CD4-positive, alpha-beta T cell treated with Interleukin-10 for 1 hour (primary cell): ENCODE measurements around the gene VDR.
"Not testable (repeated sequence)": the region's sequence is repeated elsewhere in the genome, so short reads cannot be mapped to it uniquely, and the experiment has no call there.

Source experiments
- DNase-seq: peaks from one replicate; pipeline ENCODE4 v3.0.0-alpha.2; 2020

The VDR gene

DNA sequence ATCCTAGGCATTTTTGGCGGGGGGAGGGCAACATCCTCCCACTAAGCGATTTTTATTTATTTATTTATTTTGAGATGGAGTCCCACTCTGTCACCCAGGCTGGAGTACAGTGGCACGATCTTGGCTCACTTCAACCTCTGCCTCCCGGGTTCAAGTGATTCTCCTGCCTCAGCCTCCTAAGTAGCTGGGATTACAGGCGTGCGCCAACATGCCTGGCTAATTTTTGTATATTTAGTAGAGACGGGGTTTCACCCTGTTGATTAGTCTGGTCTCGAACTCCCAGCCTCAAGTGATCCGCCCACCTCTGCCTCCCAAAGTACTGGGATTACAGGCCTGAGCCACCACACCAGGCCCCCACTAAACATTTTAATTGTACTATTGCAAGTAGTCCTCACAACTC lies 95.3 kb downstream of the VDR start:
- not testable (repeated sequence) for DNase-seq

DNA sequence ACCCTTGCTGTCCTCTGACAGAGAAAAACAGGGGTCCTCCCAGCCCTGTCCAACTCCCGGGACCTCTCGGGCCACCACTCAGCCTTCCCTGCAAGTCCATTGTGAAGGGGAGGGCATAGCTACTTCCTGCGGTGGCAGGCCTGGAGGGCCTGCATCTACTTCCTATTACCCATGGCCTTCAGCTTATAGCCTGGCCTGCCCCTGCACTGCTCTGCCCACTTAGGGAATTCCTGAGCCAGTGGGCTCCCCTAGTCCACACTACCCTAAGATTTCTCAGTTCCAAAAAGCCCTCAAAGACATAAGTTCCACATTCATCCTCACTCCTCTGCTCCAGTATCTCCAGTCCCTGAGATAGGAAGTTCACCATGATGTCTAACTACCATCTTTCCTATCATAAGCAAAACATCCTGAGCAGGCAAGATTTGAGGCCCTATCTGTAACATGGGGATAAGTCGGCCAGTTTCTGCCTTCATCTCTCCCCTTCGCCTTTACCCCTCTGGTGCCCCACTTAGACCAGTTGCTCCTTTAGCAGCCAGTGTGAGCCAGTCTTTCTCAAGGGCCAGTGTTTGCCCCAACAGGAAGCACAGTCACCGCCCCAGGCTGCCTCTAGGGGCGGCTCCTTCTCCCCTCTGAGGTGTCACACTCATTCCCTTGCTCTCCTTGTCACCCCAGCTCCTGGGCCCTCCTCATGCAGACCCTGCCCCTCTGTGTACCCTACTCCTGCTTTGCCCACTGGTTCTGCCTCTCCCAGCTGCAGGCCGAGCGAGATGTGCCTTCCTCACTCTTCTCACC lies 96.0 kb downstream of the VDR start:
- DNase-seq = peak; percentile 68

DNA sequence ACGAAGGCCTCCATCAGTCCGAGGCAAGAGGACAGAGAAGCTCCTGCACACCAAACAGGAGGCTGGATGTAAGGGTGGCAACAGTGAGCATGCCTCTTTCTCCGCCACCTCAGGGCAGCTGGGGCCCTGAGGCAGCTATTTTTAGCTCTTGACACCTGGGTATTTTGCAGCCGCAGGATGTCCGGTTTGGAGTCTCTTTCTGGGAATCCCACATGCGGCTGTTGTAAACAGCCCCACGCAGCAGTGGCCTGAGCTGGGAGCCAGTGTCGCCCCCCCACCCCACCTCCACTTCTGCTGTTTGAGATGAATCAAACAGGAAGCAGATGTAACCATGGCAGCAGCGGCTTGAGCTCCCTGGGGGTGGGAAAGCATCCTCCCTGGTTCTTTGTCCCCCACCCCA lies 96.7 kb downstream of the VDR start:
- peak; percentile 93 for DNase-seq

DNA sequence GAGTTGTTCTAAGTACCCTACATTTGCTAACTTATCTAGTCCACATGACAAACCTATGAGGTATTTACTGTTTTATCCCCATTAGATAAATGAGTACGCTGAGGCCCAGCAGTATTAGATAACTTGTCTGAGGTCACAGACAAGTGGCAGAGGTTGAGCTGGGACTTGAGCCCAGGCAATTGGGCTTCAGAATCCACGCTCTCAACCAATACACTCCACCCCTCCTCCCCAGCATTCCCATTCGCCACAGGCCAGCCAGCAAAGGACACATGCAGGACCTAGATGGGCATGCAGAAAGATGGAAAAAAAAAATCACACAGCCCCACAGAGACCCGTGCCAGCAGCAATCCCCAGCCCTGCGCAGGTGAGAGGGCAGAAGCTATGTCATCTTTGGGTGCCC lies 97.5 kb downstream of the VDR start:
- DNase-seq = no peak

DNA sequence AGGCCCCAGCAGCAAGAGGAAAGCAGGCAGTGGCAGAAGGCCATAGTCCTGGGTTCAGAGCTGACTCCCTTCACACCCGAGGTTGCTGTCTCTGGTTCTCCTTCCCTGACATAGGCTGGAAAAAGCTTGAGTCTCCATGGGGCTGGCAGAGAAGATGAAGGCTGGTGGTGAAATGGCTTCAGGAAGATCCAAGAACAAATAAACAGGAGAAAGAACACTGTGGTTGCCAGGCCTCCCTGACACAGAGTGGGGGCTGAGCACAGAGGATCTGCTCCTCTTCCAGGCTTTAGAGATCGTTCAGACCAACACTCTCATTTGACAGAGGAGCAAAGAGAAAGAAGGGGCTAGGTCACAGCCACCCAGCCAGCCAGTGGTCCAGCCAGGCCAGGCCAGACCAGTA lies 99.4 kb downstream of the VDR start:
- no peak for DNase-seq

DNA sequence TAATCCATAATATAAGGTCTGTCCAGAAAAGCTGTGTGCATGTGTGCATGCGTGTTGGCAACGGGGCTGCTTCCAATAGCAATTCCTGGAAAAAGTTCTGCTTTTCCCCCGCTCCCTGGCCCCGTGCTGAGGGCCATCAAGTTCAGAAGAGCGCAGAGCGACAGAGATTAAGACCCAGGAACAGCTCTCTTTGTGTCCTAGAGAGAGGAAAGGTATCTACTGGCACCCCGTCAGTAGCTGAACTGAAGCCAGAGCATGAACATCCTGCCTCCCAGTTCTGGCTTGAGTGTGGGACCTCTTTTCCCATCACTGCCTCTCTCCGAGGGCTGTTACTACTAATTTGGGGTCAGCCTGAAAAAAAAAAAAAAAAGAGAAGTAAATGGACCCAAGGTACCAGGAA lies 100.6 kb downstream of the VDR start:
- DNase-seq = no peak

DNA sequence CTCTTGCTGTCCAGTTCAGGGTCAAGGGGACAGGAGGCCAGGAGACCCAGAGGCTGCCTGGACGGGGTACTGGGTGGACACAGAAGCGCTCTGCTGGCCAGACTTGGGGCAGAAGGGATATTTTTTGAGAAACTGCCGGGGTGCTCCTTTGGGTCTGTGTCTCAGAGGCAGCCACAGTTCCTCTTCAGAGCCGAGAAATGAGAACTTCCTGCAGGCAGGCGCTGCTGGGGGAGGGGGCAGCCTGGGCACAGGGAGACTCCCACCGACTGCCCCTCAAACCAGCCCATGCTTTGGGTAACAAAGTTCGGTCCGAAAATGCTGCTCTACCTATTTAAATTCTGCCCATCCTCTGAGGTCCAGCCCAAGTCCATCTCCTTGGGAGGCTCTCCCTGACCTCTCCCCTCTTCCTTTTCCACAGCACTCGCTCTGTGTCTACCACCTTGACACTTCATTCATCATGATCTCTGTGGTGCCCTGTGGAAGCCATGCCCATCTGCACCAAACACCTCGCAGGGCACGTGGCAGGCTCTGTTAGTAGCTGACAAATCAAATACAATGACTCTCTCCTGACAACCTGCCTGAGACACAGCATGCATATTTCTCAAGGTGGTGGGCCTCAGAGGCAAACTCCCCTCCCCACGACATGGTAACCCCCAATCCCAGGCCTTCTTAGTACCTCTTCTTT lies 101.5 kb downstream of the VDR start:
- no peak for DNase-seq

DNA sequence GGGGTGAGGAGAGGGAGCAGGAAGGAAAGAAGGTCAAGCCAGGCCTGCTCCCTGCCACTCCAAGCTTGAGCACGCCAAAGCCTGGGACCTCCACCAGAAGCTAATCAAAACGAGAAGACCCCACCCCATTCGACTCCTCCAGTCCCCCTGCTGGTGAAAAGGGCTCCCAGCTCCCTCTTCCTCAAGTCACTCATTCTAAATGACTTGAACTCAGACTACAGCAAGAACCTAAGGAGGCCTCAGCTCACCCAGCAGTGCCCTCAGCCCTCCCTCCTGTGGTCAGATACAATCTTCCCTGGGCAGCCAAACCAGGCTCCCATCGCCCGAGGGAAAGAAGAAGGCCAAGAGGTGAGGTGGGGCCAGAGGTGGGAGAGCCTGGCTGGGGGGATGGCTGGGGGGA lies 102.5 kb downstream of the VDR start:
- DNase-seq = no peak

DNA sequence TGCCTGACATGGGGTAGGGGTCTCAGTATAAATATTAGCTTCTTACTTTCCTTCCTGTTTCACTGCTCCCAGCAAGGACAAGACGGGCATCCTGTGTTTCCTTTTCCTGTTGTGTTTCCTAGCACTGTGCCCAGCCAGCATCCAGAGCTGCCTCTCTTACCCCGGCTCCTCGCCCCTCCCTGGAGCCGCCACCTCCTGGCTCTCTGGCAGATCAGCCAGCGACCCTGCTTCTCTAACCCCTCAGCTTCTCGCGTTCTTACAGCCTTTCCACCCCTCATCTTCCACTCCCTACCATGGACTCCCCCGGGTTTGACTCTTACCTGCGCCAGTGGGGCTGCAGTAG lies 102.9 kb downstream of the VDR start:
- DNase-seq = no peak

DNA sequence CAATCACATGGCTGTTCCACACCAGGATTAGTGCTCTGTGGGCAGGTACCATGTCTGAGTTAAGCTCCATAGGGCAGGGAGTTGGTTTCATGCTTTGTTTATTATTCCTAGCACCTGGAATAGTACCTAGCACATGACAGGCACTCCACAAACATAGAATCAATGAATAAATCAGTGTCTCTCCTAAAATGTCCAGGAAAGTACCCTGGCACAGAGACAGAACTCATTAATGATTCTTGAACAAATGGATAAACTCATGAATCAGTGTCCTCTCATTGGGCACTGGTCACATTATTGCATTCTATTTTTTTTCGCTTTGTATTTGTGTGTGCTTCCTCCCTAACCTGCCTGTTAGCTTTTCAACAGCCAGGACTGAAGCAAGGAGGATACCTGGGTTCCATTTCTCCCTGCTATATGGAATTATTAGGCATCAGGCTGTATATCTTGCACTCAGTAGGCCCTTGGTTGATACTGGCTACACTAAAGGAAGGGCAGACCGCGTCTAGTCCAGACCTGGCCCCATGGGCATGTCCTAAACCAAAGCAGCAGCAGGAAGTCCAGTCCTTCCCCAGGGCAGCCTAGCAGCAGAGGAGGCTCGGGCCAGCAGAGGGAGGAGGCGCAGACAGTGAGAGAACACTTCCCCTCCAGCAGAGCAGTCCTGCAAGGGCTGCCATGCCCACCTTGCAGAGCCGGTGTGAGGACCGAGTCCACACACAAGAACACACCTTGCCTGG lies 103.5 kb downstream of the VDR start:
- no peak for DNase-seq

DNA sequence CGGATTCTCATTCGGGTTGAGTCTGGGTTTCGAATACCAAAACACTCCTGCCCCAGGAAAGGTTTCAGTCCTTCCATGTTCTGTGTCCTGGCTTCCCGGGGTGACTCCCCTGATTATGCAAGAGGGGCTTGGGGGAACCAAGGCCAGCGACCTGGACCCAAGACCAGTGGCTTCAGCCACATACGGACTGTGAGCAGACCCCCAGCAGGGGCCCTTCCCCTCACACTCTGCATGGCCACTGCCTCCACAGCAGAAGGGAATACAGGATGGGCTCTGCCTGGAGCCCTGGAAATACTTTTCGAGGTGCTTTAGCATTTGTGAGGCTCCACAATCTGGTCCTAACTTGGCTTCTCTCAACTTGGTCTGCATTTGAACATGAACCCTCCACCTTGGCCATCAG lies 104.2 kb downstream of the VDR start:
- DNase-seq = no peak

DNA sequence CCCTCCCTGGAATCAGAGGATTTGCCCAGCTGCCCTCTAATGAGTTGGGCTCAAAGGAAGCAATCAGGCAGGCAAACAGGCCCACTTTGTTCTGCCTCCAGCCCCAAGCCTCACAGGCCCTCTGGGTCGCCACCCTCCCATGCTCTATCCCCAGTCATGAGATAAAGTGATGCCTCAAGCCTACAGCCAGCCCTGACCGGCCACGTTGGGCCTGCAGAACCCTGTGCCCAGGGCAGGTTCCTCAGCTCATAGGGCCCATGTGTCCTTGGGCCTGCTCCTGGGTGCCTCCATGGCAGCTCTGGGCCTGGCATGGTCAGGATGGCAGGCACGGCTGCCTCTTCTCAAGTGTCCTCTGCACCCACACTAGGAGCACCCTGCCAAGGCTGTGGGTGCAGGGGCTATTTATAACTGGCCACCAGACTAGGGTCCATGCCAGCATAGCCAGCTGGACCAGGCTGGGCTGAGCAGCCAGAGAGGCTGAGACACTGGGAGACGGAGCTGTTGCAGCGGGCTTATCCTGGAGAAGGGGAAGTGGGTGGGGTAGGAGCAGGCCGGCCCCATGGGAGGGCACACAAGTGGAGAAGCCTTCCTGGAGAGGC lies 105.3 kb downstream of the VDR start:
- DNase-seq = no peak

DNA sequence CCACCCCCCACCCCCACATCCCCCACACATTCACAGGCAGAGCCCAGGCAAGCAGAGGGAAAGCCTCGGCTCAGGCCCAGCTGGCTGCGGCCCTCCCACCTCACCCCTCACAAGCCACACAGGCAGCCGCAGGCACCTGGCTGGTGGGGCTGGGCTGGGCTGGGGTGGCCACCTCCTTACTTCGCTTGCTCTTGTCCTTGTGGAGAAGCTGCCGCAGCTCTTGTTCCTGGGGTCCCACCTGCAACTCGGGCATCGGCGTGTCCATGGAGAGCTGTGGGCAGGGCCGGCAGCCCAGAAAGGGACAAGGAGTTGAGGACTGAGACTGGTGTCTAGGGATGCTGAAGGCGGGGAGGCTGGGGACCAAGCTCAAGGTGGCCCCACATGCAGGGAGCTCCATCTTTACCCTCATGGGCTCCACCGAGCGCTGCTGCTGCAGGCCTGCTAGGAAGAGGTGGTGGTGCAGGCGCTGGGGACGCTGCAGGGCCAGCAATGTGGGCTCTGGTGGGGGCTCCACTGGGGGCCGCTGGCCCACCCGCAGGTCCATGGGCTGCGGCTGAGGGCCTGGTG lies 106.3 kb downstream of the VDR start:
- no peak for DNase-seq

DNA sequence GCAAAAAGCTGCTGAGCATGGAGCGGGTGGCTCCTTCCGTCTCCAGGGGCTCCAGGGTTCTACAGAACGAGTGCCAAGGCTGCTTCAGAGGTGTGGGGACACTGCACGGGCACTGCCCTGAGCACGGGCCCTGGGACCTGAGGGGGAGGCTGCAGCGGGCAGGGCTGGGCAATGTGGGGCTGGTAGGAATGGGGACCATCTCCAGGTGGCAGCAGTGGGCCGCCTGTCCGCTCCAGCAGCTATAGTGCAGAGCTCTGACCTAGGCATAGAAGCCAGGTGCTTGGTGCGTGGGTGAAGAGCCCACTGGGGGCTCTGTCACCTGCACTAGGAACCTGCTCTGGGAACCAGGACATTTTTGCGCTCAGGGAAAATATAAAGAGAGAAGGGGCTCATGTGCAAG lies 107.4 kb downstream of the VDR start:
- DNase-seq = peak; percentile 49

DNA sequence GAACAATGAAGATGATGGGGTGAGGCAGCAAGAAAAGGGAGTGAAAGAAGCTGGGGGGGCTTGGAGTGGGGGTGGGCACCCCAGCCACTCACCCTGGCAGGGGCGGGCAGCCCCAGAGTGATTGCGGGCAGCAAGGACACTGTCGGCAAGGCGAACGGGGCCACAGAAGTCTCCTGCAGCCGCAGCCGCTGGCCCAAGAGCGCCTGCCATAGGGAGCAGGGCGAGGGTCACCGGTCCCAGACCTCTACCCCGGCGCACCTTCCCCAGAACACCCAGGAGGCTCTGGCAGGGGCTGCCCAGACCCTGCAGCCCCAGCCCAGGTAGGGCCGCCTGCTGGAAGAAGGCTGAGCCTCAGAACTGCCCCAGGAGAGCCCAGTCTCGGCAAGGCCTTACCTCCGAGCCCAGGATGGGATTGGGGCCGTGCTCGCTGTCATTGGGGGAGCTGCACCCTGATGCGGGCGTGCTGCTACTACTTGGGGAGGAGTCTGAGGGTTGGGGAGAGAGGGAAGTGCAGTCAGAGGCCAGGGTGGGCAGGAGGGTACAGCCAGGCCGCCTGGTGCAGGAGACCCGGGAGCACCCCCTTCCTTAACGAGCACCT lies 108.9 kb downstream of the VDR start:
- no peak for DNase-seq

DNA sequence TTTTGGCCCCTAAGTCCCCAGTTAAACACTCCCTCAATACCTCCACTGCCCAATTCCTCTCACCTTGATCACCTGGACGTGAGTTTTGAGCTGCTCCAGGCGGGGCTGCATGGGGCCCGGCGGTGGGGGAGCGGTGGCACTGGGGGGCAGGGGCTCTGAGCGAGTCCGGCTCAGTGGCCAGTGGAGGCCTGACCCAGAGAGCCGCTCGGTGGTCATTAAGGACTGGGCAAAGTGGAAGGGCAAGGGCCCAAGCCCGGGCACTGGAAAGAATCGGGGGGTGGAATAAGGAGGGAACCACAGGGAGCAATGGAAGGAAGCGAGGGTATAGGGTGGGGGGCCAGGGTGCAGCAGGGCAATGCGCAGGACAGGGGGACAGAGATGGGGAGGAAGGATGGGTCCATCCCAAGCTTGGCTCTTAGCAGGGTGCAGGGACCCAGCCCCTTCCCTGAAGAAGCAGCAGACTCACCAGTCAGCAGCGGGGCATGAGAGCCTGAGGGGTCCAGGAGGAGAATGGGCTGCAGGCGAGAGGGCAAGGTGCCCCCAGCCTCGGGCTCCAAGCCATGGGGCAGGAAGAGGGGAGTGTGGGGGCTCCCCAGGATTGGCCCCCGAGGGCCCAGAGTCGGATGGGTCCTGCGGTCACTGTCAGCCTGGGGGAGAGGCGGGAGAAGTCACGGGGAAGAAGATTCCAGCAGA lies 109.5 kb downstream of the VDR start:
- no peak for DNase-seq

DNA sequence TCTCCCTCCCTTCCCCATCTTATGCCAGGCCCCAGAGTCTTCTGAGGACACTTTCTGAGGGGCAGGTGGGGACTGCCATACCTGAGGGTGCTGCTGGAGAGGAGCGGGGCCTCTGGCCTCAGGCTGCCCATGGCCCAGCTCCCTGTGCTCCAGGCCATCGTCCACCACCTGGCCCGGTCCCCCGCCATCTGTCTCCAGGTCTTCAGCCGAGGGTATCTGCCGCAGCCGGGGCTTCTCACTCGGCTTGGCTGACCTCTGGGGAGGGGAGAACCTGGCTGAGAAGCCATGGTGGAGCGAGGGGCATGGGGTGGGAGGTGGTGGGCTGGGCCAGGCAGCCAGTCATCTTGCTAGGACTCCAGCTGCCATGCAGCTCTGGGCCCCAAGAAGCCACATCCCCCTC lies 110.1 kb downstream of the VDR start:
- DNase-seq = no peak

DNA sequence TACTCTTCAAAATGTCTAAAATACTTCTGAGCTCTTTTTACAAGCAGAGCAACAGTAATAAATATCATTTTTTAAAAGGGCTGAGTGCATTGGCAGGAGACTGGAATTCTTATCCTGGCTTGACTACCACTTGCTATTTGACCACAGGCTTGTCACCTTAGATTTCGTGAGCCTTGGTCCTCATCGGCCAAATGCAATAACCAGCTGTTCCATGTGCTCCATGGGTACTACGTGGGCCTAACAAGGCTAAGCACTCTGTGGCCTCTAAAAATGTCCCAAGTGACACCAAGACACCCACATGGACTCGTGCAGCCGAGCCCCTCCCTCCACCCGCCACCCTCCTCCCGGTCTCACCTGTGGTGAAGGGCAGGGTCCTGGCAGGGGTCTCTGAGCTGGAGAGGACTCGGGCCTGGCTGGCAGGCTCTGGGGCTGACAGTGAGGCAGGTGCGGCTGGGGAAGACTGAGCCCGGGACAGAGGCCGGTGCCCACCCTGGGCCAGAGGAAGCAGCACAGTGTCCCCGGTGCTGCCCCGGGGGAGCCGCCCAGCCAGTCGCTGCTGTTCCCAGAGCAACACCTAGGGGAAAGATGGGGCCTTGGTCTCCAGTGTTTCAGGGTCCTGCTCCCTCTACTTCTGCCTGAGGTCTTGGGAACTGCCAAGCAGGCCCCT lies 111.6 kb downstream of the VDR start:
- no peak for DNase-seq

DNA sequence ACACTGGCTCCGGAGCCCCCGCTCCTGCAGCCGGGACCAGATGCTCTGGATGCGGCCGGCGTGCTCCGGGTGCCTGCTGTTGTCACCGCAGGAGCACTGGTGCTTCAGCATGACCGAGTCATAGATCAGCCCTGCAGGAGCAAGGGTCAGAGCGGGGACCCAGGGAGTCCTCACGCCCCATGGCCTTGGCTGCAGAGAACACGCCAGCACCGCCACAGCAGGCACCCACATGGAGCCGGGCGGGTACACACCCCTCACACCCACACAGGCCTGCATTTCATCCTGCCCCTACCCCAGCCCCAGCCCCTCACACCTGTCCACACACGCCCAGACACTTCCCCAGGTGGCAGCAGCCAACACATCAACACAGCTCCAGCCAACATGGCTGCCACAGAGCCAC lies 112.9 kb downstream of the VDR start:
- DNase-seq = no peak
